GM19455 (cell line): ENCODE data around the gene CAV3.
"Not testable (repeated sequence)": the region's sequence is repeated elsewhere in the genome, so short reads cannot be mapped to it uniquely, and the experiment has no call there.

Experiments used
- ATAC-seq: cut with Tn5 transposase; IDR thresholded peaks from one replicate; pipeline ENCODE4 v1.9.1; 2021; ENCODE audit not compliant: unreplicated experiment

CAV3 gene

GRCh38 chr3:8733332-8734094 is at the start of gene CAV3:
Gene CAV3 (plus strand): TSS chr3:8733802. CDS start chr3:8733877, 75 bp downstream.
- no peak for ATAC-seq

- ATAC-seq = not testable (repeated sequence)
Observed at GRCh38 chr3:8684992-8685391, 48.6 kb upstream of the CAV3 start.

DNA sequence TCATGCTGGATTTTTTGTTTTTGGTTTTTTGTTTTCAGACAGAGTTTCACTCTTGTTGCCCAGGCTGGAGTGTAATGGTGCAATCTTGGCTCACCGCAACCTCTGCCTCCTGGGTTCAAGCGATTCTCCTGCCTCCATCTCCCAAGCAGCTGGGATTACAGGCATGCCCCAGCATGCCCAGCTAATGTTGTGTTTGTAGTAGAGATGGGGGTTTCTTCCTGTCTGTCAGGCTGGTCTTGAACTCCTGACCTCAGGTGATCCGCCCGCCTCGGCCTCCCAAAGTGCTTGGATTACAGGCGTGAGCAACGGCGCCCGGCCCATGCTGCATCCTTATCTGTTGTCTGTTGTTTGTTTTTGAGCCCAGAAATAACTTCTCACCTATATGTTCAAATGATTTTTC is 42.3 kb upstream of the CAV3 start:
- ATAC-seq = not testable (repeated sequence)

DNA sequence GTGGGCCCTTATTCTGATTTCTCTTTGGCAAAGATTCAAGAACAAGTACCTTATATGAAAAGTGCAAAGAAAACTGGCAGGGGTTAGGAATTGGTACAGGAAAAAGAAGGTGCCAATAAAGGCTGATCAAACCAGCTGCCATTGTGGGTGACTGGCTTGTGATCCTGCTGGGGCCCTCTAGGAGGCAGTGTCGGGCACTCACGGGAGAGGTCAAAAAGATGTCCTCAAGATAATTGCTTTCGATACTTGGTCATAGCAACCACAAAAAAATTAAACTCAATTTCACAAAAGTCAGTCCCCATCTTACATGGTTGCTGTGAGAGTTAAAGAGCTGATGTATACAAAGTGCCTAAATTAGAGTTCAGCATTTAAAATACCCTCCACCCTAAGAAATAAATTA is 31.0 kb upstream of the CAV3 start:
- no peak for ATAC-seq

DNA sequence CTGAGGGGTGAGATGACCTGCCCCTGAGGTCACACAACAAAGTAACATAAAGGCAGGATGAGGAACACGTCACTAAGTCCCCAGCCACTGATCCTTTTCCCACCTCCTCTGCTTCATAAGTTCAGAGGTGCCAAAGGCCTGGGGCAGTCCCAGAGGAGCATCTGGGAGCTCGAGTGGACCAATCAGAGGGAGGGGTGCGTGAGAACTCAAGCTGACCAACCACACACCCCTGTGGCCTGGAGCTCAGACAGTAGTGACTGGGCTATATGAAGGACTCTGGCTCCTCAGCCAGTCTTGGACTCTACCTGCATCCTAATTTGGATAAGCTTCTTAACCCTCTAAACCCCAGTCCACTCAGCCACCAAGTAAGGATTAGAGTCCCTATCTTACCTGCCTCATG is 28.0 kb upstream of the CAV3 start:
- no peak for ATAC-seq

DNA sequence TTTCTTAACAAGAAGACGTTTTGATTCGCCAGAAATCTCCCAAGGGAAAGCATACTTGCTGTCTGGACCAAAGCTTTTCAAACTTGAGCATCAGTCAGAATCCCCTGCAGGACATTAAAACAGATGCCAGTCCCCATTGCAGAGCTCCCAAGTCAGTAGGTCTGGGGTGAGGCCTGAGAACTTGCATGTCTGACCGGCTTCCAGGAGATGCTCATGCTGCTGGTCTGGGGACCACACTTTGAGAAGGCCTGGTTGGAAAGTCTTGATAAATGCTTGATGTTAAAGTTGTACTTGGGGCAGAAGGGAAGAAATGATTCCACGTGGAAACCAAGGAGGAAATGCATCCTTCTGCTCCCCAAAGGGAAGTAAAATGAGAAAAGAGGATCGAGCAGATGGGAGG is 24.3 kb upstream of the CAV3 start:
- ATAC-seq = no peak

DNA sequence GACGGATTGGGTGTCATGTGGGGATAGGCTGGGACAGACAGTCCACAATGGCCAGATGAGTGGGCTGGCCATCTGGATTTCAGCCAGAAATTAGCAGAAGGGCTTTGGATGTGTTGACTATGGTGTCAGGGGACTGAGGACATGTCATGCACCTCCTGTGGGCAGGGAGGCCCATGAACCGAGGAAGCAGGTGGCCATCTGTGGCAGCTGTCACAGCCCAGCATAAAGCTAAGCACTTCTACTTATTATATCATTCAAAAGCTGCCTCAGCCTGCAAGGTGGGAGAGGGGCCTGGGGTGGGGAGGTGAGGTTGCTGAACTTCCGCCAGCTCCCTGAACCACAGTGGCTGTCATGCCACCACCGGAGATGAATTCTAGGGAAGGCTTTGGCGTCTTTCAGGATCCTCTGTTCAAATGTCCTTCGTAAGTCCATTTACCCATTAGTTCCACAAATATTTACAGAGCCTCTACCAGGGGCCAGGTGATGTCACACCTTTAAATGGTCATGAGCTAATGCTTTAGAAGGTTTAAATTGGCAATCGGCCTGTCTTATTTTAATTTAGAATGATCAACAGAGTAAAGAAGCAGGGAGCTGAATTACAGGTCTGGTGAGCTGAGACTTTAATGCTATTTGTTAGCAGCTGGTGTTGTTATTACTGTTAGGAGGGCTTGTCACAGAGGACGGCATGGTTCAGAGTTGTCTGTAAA is 23.6 kb upstream of the CAV3 start:
- ATAC-seq = no peak

DNA sequence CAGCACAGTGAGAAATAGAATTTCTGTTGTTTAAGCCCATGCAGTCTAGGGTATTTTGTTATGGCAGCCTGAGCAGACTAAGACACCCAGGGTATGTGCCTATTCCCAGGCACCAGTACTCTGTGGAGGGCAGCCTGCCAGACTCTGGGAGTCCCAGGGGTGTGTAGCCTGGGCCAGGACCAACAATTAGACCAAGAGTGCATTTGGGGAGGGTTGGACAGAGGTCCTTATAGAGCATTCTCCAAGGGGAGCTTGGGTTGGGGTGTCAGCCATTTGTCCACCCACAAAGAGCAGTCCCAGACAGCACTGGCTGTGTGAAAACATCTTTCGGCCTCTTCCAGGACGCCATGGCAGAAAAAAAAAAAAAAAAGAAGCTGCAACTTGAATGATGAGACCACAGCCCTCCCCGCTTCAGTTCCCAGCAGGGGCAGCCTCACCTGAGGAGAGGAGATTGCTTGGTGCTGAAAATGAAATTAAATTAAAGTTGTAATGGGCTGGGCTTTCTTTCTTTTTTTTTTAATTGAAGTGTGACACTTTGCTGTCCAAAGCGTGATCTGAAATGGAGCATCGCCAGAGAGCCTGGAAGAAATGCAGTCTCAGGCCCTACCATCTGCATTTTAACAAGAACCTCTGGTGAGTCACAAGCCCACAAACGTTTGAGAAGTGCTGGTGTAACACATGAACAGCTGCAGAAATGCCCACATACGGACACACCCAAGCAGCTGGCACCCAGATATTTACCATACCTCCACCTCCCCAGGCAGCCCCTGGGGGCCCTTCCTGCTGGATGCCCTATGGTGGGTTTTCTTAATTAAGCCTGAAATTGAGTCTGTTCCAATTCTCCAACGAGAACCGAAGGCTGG is 21.3 kb upstream of the CAV3 start:
- ATAC-seq = no peak

GRCh38 chr3:8712908-8713255 is 20.7 kb upstream of the CAV3 start:
- ATAC-seq = no peak

DNA sequence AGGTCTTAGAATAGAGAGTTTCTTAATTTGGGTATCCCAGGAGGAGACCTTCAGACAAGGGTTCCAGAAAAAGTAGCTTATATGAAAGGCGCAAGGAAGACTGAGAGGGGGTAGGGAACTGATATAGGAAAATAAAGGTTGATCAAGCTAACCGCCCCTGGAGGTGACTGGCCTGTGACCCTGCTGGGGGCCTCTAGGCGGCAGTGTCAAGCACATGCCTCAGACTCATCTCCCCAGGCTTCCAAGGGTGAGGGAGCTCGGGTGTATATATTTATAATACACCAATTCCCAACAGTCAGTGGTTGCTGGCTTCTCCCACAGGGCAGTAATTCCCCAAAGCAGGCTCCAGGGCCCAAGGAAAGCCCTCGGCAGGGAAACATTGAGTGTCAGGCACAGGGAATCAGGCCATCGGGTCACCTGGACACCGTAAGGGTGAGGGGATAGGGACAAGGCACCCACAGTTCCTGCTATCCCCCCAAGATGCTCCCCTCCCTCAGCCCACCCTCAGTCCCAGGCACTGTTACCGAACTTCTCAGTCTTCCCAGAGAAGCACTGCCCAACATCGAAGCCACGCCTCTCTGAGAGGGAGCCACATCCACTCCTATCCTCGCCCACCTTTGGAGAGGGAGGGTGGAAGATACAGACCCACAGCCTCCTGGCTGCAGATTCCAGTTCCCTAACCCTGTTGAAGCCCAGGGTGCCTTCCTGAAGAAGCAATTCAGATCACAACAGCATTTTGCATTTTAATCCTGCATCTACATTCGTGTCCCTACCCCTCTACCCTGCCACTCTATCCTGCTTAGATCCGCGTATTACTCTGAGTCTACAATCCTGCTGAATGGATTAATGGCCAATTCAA is 19.5 kb upstream of the CAV3 start:
- no peak for ATAC-seq

GRCh38 chr3:8715757-8716156 is 17.8 kb upstream of the CAV3 start:
- not testable (repeated sequence) for ATAC-seq

DNA sequence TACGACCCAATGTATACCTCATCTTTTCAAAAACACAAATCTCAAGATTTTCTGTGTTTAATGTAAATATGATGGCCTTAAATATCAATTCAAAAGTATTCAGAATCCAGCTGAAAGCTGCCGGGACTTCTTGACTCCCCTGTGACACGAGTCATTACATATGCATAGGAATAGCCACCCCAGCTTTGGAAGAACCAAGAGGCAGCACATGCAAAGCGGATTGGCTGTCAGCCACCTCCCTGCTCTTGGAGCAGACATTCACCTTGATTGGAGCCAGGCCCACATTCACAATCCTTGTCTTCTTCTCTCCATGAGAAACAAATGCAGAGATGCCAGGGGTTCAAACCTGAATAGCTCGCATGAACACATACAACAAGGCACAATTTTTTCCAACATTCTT is 10.8 kb upstream of the CAV3 start:
- ATAC-seq = no peak

DNA sequence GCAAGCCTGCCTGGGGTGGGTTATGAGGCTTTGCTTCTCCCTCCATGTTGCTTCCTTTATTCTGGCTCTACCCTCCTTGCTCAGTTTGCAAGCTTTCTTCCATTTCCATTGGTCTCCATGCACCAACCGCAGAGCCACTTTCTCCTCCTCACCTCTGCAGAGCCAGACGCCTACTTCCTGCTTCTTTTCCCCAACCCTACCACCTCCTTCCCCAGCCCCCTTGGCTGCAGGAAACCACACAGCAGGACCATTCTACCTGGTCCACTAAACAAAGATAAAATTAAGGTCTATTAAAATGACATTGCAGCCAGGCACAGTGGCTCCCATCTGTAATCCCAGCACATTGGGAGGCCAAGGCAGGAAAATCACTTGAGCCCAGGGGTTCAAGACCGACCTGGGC is 10.0 kb upstream of the CAV3 start:
- ATAC-seq = no peak

DNA sequence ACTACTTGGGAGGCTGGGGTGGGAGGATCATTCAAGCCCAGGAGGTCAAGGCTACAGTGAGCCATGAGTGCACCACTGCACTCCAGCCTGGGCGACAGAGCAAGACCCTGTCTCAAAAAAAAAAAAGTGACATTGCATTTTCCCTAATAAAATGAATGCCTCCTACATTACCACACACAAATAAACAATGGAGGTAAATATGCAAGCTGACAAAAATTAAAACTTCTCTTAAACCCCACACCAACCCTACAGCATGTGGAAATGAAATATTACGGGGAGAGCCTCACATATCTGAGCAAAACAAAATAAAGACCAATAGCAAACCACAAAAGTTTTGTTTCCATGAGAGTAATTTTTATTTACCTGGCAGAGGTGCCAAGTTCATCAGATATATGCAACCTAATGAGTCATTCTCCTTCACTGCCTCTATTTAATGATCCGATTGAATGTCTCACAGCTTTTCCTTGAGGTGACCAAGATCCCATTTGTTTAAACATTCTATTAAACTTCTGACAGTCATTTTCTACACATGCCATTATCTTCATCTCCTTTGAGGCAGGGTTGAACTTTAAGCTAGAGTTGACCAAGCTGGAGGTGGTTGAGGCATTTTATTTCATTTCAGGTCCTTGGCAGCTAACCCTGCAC is 9.4 kb upstream of the CAV3 start:
- no peak for ATAC-seq

DNA sequence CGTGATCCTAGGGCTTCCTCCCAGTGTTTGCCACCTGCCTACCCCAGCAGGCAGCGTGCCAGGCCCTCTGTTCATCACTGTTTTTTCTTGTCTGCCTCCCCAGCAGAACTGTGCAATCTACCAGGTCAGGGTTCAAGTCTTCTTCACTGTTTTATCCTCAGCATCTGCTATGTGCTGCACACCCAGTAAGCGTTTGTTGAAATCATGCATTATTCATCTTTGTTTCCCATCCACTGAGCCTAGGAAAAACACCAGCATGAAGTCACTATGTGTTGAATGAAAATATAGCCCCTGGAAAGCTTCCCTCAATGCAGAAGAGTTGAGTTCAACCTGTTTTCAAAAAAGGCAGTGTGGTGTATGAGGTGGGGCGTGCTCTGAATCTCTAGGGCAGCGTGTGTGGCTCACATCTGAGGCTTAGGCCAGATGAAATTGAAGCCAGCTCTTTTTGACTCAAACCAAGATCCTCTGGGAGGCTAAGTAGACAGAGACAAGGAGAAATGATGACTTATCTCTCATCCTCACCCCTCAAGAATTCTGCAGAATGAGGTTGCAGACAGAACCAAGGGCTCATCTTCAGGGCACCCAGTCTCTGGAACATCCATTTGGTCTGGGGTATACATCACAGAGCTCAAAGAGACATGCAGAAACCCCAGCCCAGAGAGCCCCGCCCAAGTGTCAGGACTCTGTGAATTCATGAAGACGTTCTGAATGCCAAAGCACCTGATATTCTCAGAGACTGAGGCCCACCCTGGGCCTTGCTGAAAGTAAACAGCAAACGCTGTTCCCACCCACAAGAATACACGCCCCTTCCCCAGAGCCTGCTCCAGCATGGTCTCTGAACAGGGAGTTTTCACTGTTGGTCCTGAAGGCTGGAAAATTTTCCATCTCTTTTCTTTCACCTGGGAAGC is 5.7 kb upstream of the CAV3 start:
- no peak for ATAC-seq

GRCh38 chr3:8729479-8729878 is 4.1 kb upstream of the CAV3 start:
- ATAC-seq = no peak

DNA sequence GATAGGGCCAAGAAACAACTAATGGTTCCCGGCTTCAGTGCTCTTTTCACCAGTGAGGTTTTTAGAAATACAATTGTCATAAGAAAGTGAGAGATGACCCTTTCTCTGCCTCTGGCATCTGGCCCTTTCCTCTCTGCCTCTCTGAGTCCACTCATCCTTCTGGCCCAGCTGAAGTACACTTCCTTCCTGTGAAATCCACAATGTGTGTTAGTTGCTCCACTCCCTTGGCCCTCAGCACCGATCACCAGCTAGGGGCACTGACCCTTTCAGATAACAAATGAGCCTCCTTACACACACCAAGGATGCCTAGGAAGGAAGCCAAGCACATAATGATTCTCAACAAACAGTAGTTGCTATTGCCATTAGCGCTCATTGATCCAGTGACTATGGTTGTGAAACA is 2.9 kb upstream of the CAV3 start:
- no peak for ATAC-seq

- ATAC-seq = no peak
Observed at GRCh38 chr3:8732413-8732812, 1.2 kb upstream of the CAV3 start.

- no peak for ATAC-seq
Observed at GRCh38 chr3:8734137-8734878, 706 bp downstream of the CAV3 start.
